Upper lobe of left lung (tissue), 4 donors: Measurements from ENCODE around the gene AIMP1.
"Not testable (repeated sequence)": the region's sequence is repeated elsewhere in the genome, so short reads cannot be mapped to it uniquely, and the experiment has no call there.

Experiments
- EP300 ChIP-seq, 4 donors: sonication (generic); formaldehyde crosslinking; IDR thresholded peaks; one replicate each; pipeline ENCODE4 v1.5.1; 2017; ENCODE audit warnings: antibody characterized with exemption in 4 of 4, control low read depth in 2 of 4
- POLR2A ChIP-seq, 4 donors: fragments of 450-650 bp; IDR thresholded peaks; one replicate each; pipeline ENCODE4 v1.5.1; 2016 to 2017; ENCODE audit warnings: antibody characterized with exemption in 4 of 4, mild to moderate bottlenecking in 2 of 4
- TF ChIP-seq, protein P1 (sequence below), 6 experiments: fragments of 450-650 bp in 4 of 6; fragments of 200-600 bp in 2 of 6; sonication (generic) in 2 of 6; IDR thresholded peaks; one replicate each; pipeline ENCODE4 v1.5.1; 2016 to 2019; ENCODE audit warnings: antibody characterized with exemption in 6 of 6

DNA sequence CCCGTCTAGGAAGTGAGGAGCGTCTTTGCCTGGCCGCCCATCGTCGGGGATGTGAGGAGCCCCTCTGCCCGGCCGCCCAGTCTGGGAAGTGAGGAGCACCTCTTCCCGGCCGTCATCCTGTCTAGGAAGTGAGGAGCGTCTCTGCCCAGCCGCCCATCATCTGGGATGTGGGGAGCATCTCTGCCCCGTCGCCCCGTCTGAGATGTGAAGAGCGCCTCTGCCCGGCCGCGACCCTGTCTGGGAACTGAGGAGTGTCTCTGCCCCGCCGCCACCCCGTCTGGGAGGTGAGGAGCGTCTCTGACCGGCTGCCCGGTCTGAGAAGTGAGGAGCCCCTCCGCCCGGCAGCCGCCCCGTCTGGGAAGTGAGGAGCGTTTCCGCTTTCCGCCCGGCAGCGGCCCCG, 4.8 kb downstream of the AIMP1 start:
- not testable (repeated sequence) for TF ChIP-seq EP300, POLR2A (IDR thresholded peaks at IDR 0.05)
- TF ChIP-seq, protein P1, sequence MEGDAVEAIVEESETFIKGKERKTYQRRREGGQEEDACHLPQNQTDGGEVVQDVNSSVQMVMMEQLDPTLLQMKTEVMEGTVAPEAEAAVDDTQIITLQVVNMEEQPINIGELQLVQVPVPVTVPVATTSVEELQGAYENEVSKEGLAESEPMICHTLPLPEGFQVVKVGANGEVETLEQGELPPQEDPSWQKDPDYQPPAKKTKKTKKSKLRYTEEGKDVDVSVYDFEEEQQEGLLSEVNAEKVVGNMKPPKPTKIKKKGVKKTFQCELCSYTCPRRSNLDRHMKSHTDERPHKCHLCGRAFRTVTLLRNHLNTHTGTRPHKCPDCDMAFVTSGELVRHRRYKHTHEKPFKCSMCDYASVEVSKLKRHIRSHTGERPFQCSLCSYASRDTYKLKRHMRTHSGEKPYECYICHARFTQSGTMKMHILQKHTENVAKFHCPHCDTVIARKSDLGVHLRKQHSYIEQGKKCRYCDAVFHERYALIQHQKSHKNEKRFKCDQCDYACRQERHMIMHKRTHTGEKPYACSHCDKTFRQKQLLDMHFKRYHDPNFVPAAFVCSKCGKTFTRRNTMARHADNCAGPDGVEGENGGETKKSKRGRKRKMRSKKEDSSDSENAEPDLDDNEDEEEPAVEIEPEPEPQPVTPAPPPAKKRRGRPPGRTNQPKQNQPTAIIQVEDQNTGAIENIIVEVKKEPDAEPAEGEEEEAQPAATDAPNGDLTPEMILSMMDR (IDR thresholded peaks at IDR 0.05) = not testable (repeated sequence)
